Measurements from ENCODE around the gene NAV1. TPM values are rescaled to one million over a fixed set of nuclear protein-coding genes. Genes with fewer than 3 reads are reported as not detected.

The NAV1 gene
- polyA plus RNA-seq, 2 of the 4 experiments (the other 2 are of a cell fraction): 3.7 to 8.4 TPM

GRCh38 chr1:201584471-201585092 lies 45.7 kb downstream of the NAV1 start:
- peaks cover 37% of the 10 kb centered on the region for H3K4me1 ChIP-seq
- no peak overlapping the region for H3K4me3 ChIP-seq
- peak overlapping the region; percentile 41 to 72 for H3K27ac ChIP-seq
- H3K4me2 ChIP-seq: 0 out of 3 replicates have a peak overlapping the region, but pooled peaks have one; percentile 7
- H3K9me3 ChIP-seq: no peaks in the 10 kb centered on the region
- DNase-seq (ENCODE audit: low read depth in 1 of 2, low spot score in 1 of 2): no peak
- TF ChIP-seq ELK1 (IDR thresholded peaks at IDR 0.05; ENCODE audit: low read depth, low read length) (no peak), KDM5A (IDR thresholded peaks at IDR 0.05) (no peak), RNF2 (IDR thresholded peaks at IDR 0.05; ENCODE audit: borderline replicate concordance, low read depth) (no peak)
- CTCF ChIA-PET: interaction anchor here (0.6 to 9.5 kb wide), 5 partner anchors 17 to 209 kb away, joined by 3 to 84 read pairs (median 6); no protein-coding TSS in a partner anchor
- POLR2A ChIA-PET: no interaction called here
- peak in 1 of 2 experiments; percentile 29; a peak in 2 of 6 replicates for ATAC-seq
- no peak for FAIRE-seq
- 71% methylated on average over 6 of the region's 6 CpGs for WGBS (ENCODE audit: missing lambda C conversion rate)

GRCh38 chr1:201585093-201585483 lies 46.2 kb downstream of the NAV1 start:
- 0 out of 3 replicates have a peak overlapping the region, but pooled peaks have one; percentile 7 for H3K4me2 ChIP-seq
- ChIA-PET POLR2A (no interaction called here), CTCF (interaction anchor here (1.6 to 9.5 kb wide), 3 partner anchors 17 to 119 kb away, joined by 4 to 84 read pairs (median 9); no protein-coding TSS in a partner anchor)
- 61% methylated on average over 3 of the region's 3 CpGs for WGBS (ENCODE audit: missing lambda C conversion rate)
- FAIRE-seq (no peak), DNase-seq (ENCODE audit: low read depth in 1 of 2, low spot score in 1 of 2) (no peak), ATAC-seq (no peak)
- TF ChIP-seq FOSL2 (IDR thresholded peaks at IDR 0.05): no peak
- TF ChIP-seq FOSL2 (CRISPR knock-in tag; IDR thresholded peaks at IDR 0.05): peak; percentile 76
- TF ChIP-seq KDM5A (IDR thresholded peaks at IDR 0.05): no peak
- H3K27ac ChIP-seq: peak overlapping the region; percentile 41 to 72; a peak in 5 of 6 replicates
- H3K4me1 ChIP-seq: peaks cover 37% of the 10 kb centered on the region
- no peaks in the 10 kb centered on the region for H3K9me3 ChIP-seq
- no peak overlapping the region for H3K4me3 ChIP-seq

GRCh38 chr1:201585901-201586300 lies 47.0 kb downstream of the NAV1 start:
- FAIRE-seq (no peak), ATAC-seq (no peak; a peak in 1 of 6 replicates), DNase-seq (ENCODE audit: low read depth in 1 of 2, low spot score in 1 of 2) (no peak)
- no peaks in the 10 kb centered on the region for H3K9me3 ChIP-seq
- peak overlapping the region; percentile 18; the same call in 2 of the 3 replicates for H3K4me2 ChIP-seq
- ChIA-PET POLR2A (no interaction called here), CTCF (interaction anchor here (3.3 kb wide), 1 partner anchor 16 kb away, joined by 9 read pairs; no protein-coding TSS in a partner anchor)
- H3K27ac ChIP-seq: peak overlapping the region; percentile 36 to 69; a peak in 4 of 6 replicates
- H3K4me3 ChIP-seq: no peak overlapping the region
- WGBS (ENCODE audit: missing lambda C conversion rate): 32% methylated on average over 3 of the region's 3 CpGs
- TF ChIP-seq ESRRA (IDR thresholded peaks at IDR 0.05; ENCODE audit: borderline replicate concordance, low read length) (no peak), ATOH8 (CRISPR knock-in tag; IDR thresholded peaks at IDR 0.05; ENCODE audit: low read depth) (no peak), TP53 (CRISPR knock-in tag; IDR thresholded peaks at IDR 0.05) (no peak), EHF (CRISPR knock-in tag; IDR thresholded peaks at IDR 0.05) (no peak), SREBF2 (IDR thresholded peaks at IDR 0.05) (no peak), JUN (IDR thresholded peaks at IDR 0.05) (no peak), MAX (IDR thresholded peaks at IDR 0.05) (no peak), HOXB13 (CRISPR knock-in tag; IDR thresholded peaks at IDR 0.05; ENCODE audit: low read depth) (no peak), KDM5A (IDR thresholded peaks at IDR 0.05) (no peak), RARB (CRISPR knock-in tag; IDR thresholded peaks at IDR 0.05) (no peak), CHD4 (IDR thresholded peaks at IDR 0.05; ENCODE audit: borderline replicate concordance) (no peak), CEBPB (IDR thresholded peaks at IDR 0.05) (no peak)
- peaks cover 37% of the 10 kb centered on the region for H3K4me1 ChIP-seq

- Histone ChIP-seq H3K4me2 (no peak overlapping the region), H3K4me1 (peaks cover 39% of the 10 kb centered on the region), H3K4me3 (no peak overlapping the region), H3K27ac (peak overlapping the region; percentile 36 to 69; a peak in 3 of 6 replicates), H3K9me3 (no peaks in the 10 kb centered on the region)
- DNase-seq (ENCODE audit: low read depth in 1 of 2, low spot score in 1 of 2): no peak
- no peak for ATAC-seq
- WGBS (ENCODE audit: missing lambda C conversion rate): 82% methylated on average over 5 of the region's 5 CpGs
- no peak for FAIRE-seq
- ChIA-PET POLR2A (no interaction called here), CTCF (interaction anchor here (1.1 to 3.5 kb wide), 4 partner anchors 22 to 122 kb away, joined by 3 to 17 read pairs (median 6); no protein-coding TSS in a partner anchor)
- TF ChIP-seq POLR2AphosphoS2 (conservative IDR thresholded peaks at IDR 0.05; ENCODE audit: low read length) (no peak), CHD2 (IDR thresholded peaks at IDR 0.05; ENCODE audit: low read length, partially characterized antibody) (no peak), RARB (CRISPR knock-in tag; IDR thresholded peaks at IDR 0.05) (no peak), KDM5A (IDR thresholded peaks at IDR 0.05) (no peak), SREBF2 (IDR thresholded peaks at IDR 0.05) (no peak), HDAC2 (IDR thresholded peaks at IDR 0.05) (no peak), MYC (IDR thresholded peaks at IDR 0.05; ENCODE audit: borderline replicate concordance, low read length) (no peak), CEBPB (IDR thresholded peaks at IDR 0.05) (no peak), JUNB (IDR thresholded peaks at IDR 0.05) (no peak)
Observed at GRCh38 chr1:201586806-201587205, 47.9 kb downstream of the NAV1 start.
